ENCODE measurements around the gene FBXO11.

Gene FBXO11

DNA sequence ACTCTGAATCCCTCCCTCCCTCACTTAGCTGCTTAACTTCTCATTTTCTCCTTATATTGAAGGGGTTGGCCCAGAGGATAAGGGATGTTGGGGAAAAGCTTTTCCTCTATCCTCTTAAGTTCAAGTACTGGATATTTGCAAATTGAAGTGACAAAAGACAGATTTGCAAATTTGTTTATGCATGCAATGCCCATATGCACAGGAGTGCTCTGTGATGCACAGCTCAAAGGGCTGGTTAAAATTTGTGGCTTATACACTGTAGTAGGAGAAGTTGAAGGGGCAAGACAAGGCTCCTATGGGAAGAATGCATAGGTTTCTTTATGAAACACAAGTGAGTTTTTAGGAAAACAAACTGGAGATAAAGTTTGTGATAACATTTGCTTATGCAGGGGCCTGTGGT lies 131.7 kb downstream of the FBXO11 start:
- H3K4me3 ChIP-seq (ENCODE audit: low read depth, low read length): no peak overlapping the region
- DNase-seq: no peak
- no peaks in the 10 kb centered on the region for H3K27me3 ChIP-seq (ENCODE audit: insufficient read depth, low read depth, severe bottlenecking)
- peaks cover 8% of the 10 kb centered on the region for H3K9me3 ChIP-seq (ENCODE audit: severe bottlenecking)
- TF ChIP-seq, protein P1, sequence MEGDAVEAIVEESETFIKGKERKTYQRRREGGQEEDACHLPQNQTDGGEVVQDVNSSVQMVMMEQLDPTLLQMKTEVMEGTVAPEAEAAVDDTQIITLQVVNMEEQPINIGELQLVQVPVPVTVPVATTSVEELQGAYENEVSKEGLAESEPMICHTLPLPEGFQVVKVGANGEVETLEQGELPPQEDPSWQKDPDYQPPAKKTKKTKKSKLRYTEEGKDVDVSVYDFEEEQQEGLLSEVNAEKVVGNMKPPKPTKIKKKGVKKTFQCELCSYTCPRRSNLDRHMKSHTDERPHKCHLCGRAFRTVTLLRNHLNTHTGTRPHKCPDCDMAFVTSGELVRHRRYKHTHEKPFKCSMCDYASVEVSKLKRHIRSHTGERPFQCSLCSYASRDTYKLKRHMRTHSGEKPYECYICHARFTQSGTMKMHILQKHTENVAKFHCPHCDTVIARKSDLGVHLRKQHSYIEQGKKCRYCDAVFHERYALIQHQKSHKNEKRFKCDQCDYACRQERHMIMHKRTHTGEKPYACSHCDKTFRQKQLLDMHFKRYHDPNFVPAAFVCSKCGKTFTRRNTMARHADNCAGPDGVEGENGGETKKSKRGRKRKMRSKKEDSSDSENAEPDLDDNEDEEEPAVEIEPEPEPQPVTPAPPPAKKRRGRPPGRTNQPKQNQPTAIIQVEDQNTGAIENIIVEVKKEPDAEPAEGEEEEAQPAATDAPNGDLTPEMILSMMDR (IDR thresholded peaks at IDR 0.05; ENCODE audit: low read depth, low read length): no peak
- H3K36me3 ChIP-seq: no peaks in the 10 kb centered on the region
- H3K27ac ChIP-seq: no peak overlapping the region

DNA sequence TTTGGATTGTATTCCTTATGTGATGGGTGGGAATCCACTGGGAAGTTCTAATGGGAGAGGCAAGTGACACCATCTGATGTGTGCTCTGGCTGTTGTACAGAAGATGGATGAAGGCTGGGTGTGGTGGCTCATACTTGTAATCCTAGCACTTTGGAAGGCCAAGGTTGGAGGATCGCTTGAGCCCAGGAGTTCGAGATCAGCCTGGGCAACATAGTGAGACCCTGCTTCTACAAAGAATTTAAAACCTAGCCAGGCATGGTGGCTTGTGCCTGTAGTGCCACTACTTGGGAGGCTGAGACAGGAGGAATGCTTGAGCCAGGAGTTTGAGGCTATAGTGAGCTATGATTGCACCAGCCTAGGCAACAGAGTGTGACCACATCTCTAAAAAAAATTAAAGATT lies 134.0 kb downstream of the FBXO11 start:
- no peak overlapping the region for H3K4me3 ChIP-seq (ENCODE audit: low read depth, low read length)
- H3K27ac ChIP-seq: no peak overlapping the region
- no peaks in the 10 kb centered on the region for H3K27me3 ChIP-seq (ENCODE audit: insufficient read depth, low read depth, severe bottlenecking)
- H3K9me3 ChIP-seq (ENCODE audit: severe bottlenecking): peaks cover 8% of the 10 kb centered on the region
- TF ChIP-seq, protein P1 (IDR thresholded peaks at IDR 0.05; ENCODE audit: low read depth, low read length): no peak
- no peak for DNase-seq
- H3K36me3 ChIP-seq: no peaks in the 10 kb centered on the region

DNA sequence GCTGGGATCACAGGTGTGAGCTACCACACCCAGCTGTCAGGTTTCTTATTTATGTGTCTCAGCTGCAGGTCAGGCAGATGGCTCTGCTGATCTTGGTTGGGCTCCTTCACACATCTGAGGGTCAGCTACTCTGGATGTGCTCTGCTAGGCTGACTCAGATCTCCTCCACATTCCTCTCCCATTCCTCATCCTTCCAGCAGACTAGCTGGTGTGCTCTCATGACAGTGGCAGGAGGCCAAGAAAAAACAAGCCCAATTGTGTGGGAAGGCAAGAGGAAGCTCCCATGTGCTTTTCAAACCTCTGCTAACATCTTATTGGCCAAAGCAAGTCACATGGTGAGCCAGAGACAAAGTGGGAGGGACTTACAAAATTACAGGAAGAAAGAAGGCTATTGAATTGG lies 135.1 kb downstream of the FBXO11 start:
- TF ChIP-seq, protein P1 (IDR thresholded peaks at IDR 0.05; ENCODE audit: low read depth, low read length): no peak
- H3K9me3 ChIP-seq (ENCODE audit: severe bottlenecking): peaks cover 8% of the 10 kb centered on the region
- no peak overlapping the region for H3K4me3 ChIP-seq (ENCODE audit: low read depth, low read length)
- no peaks in the 10 kb centered on the region for H3K27me3 ChIP-seq (ENCODE audit: insufficient read depth, low read depth, severe bottlenecking)
- no peaks in the 10 kb centered on the region for H3K36me3 ChIP-seq
- no peak overlapping the region for H3K27ac ChIP-seq
- no peak for DNase-seq

DNA sequence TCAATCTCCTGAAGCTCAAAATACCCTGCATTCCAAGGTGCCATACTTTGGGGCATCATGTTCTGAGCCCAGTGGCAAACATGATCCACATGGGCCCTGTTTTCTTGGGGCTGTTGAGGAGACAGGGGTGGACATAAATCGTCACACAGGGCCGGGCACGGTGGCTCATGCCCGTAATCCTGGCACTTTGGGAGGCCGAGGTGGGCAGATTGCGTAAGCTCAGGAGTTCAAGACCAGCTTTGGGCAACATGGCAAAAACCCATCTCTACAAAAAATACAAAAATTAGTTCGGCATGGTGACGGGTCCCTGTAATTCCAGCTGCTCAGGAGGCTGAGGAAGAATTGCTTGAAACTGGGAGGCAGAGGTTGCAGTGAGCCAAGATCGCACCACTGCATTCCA lies 137.0 kb downstream of the FBXO11 start:
- no peak overlapping the region for H3K4me3 ChIP-seq (ENCODE audit: low read depth, low read length)
- no peaks in the 10 kb centered on the region for H3K27me3 ChIP-seq (ENCODE audit: insufficient read depth, low read depth, severe bottlenecking)
- no peaks in the 10 kb centered on the region for H3K36me3 ChIP-seq
- TF ChIP-seq, protein P1 (IDR thresholded peaks at IDR 0.05; ENCODE audit: low read depth, low read length): no peak
- DNase-seq: no peak
- H3K9me3 ChIP-seq (ENCODE audit: severe bottlenecking): peaks cover 8% of the 10 kb centered on the region
- no peak overlapping the region for H3K27ac ChIP-seq

DNA sequence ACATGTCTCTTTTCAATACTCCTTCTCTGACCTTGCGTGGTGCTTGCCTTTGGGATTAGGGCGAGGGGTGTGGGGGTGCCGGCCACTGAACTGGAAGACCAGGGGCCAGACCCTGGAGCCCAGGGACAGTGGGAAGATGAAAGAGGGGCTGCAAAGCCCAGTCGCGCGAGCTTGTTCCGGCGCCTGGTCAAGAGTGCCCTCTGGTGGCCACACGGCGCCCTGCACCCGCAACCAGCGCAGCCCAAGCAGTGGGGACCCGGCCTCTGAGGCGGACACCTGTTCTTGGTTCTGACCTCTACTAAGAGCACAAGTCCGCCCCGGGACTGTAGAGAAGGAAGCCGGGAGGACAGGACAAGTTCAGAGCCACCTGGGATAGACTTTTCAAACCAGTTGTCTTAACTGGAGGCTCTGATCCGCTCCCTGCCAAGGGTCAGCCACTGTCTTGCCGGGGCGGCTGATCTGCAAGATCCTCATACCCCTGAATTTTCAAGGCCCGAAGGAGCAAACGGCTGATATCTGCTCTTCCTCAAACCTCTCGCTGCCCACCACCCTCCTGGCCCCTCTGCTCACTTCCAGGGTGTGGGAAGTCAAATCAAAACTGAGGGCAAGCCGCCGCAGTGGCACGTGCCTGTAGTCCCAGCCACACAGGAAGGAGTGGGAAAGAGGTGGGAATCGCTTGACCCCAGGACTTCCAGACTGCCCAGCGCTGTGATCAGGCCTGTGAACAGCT lies 138.3 kb downstream of the FBXO11 start:
- no peaks in the 10 kb centered on the region for H3K27me3 ChIP-seq (ENCODE audit: insufficient read depth, low read depth, severe bottlenecking)
- no peak overlapping the region for H3K4me3 ChIP-seq (ENCODE audit: low read depth, low read length)
- H3K27ac ChIP-seq: no peak overlapping the region
- no peaks in the 10 kb centered on the region for H3K36me3 ChIP-seq
- peak; percentile 81 for DNase-seq
- peaks cover 8% of the 10 kb centered on the region for H3K9me3 ChIP-seq (ENCODE audit: severe bottlenecking)
- TF ChIP-seq, protein P1 (IDR thresholded peaks at IDR 0.05; ENCODE audit: low read depth, low read length): peak; percentile 100

DNA sequence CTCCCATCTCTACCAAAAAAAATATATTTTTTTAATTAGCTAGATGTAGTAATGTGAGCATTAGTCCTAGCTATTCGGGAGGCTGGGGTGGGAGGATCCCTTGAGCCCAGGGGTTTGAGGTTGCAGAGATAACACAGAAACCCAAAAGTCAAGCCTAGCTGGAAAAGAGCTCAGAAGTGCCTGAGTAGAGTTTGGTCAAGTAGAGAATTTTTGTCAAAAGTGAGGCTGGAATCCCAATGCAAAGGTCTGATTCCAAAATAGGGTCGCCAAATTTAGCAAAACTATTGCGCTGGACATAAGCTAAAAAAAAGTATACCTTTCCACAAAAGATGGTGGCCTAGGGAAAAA lies 138.8 kb downstream of the FBXO11 start:
- no peaks in the 10 kb centered on the region for H3K36me3 ChIP-seq
- no peak overlapping the region for H3K27ac ChIP-seq
- no peak overlapping the region for H3K4me3 ChIP-seq (ENCODE audit: low read depth, low read length)
- no peaks in the 10 kb centered on the region for H3K27me3 ChIP-seq (ENCODE audit: insufficient read depth, low read depth, severe bottlenecking)
- DNase-seq: no peak
- TF ChIP-seq, protein P1 (IDR thresholded peaks at IDR 0.05; ENCODE audit: low read depth, low read length): no peak
- peaks cover 8% of the 10 kb centered on the region for H3K9me3 ChIP-seq (ENCODE audit: severe bottlenecking)

All from WERI-Rb-1 (cell line).